H1 (cell line): ENCODE measurements around the gene CCDC24. TPM values are rescaled to one million over a fixed set of nuclear protein-coding genes. Genes with fewer than 3 reads are reported as not detected.

Experiments used
- CTCF ChIA-PET: fragments of 300-600 bp; sonication (Branson Sonifier 250); formaldehyde crosslinking; loops from one replicate; lab custom pipeline; 2021; ENCODE audit not compliant: partially characterized antibody; lab: Charles Lee
- POLR2A ChIA-PET: fragments of 300-600 bp; sonication (Branson Sonifier 250); formaldehyde crosslinking; loops from one replicate; lab custom pipeline; 2021; ENCODE audit warnings: inconsistent platforms; ENCODE audit not compliant: partially characterized antibody; lab: Charles Lee
- DNase-seq, 2 experiments: peaks; one replicate each; pipeline versions ENCODE4 v3.0.0 to v3.0.0-alpha.2; 2010 to 2022; ENCODE audit warnings: low spot score in 2 of 2, low read depth in 1 of 2, mixed read lengths in 1 of 2
- FAIRE-seq: peaks from 2 replicates; lab custom pipeline; 2011; peaks lifted over from hg19 to GRCh38; lab: Jason Lieb, UNC
- H2AFZ ChIP-seq: 2 replicates; pipeline ENCODE4 v1.8.1; 2012; ENCODE audit warnings: low read length, inconsistent platforms
- H2AK5ac ChIP-seq: 2 replicates; pipeline ENCODE4 v1.6.1; 2013; ENCODE audit warnings: low read depth, low read length
- H2BK120ac ChIP-seq: replicated peaks from 2 replicates; pipeline ENCODE3; 2013; ENCODE audit warnings: low read depth, low read length, inconsistent platforms
- H2BK12ac ChIP-seq: 2 replicates; pipeline ENCODE4 v1.6.1; 2013; ENCODE audit warnings: low read depth, low read length
- H2BK15ac ChIP-seq: 2 replicates; pipeline ENCODE4 v1.6.1; 2013; ENCODE audit warnings: low read length
- H2BK20ac ChIP-seq: 2 replicates; pipeline ENCODE4 v1.6.1; 2013; ENCODE audit warnings: low read length
- H2BK5ac ChIP-seq: 2 replicates; pipeline ENCODE4 v1.6.1; 2013; ENCODE audit warnings: low read depth, low read length
- H3K14ac ChIP-seq: 2 replicates; pipeline ENCODE4 v1.6.1; 2013; ENCODE audit warnings: inconsistent platforms; ENCODE audit not compliant: insufficient read length
- H3K18ac ChIP-seq: 2 replicates; pipeline ENCODE4 v1.6.1; 2013; ENCODE audit warnings: low read length; ENCODE audit errors: extremely low read depth
- H3K23ac ChIP-seq: 2 replicates; pipeline ENCODE4 v1.6.1; 2013; ENCODE audit warnings: inconsistent platforms; ENCODE audit not compliant: insufficient read length
- H3K23me2 ChIP-seq: 2 replicates; pipeline ENCODE4 v1.6.1; 2013; ENCODE audit warnings: low read depth, low read length
- H3K27ac ChIP-seq: 2 replicates; pipeline ENCODE4 v1.6.1; 2011; ENCODE audit warnings: low read depth, low read length, inconsistent platforms
- H3K27me3 ChIP-seq, 4 experiments: replicated peaks in 1 of 4; 1 replicate in 1 of 4; 2 replicates in 3 of 4; pipeline versions ENCODE4 v1.6.1 to v1.8.1; 2011 to 2013; ENCODE audit warnings: low read length in 3 of 4, mild to moderate bottlenecking in 3 of 4, inconsistent platforms in 2 of 4, mixed read lengths in 2 of 4, moderate library complexity in 1 of 4; ENCODE audit not compliant: control insufficient read depth in 3 of 4, insufficient read depth in 3 of 4; ENCODE audit errors: extremely low read depth in 1 of 4
- H3K36me3 ChIP-seq, 4 experiments: 2 replicates each; pipeline versions ENCODE4 v1.6.1 to v1.8.1; 2011 to 2013; ENCODE audit warnings: mild to moderate bottlenecking in 4 of 4, low read length in 3 of 4, moderate library complexity in 2 of 4, control low read depth in 1 of 4, inconsistent platforms in 1 of 4; ENCODE audit not compliant: insufficient read depth in 4 of 4, control insufficient read depth in 2 of 4
- H3K4ac ChIP-seq: replicated peaks from 2 replicates; pipeline ENCODE3; 2013; ENCODE audit warnings: low read length, low read depth, mixed read lengths, inconsistent platforms; ENCODE audit not compliant: insufficient read length
- H3K4me1 ChIP-seq, 4 experiments: replicated peaks in 1 of 4; 1 replicate in 1 of 4; 2 replicates in 3 of 4; pipeline versions ENCODE4 v1.6.1 to v1.8.1; 2011 to 2013; ENCODE audit warnings: low read length in 3 of 4, inconsistent platforms in 2 of 4, mixed read lengths in 1 of 4; ENCODE audit not compliant: insufficient read depth in 4 of 4, control insufficient read depth in 3 of 4
- H3K4me2 ChIP-seq, 2 experiments: 2 replicates each; pipeline versions ENCODE4 v1.6.1 to v1.8.1; 2011 to 2013; ENCODE audit warnings: low read depth in 2 of 2, low read length in 2 of 2, control low read depth in 1 of 2, inconsistent platforms in 1 of 2, mild to moderate bottlenecking in 1 of 2; ENCODE audit not compliant: insufficient read depth in 1 of 2
- H3K4me3 ChIP-seq, 4 experiments: fragments of 200-600, 300-600 bp in 1 of 4; sonication (generic), shearing (Covaris generic), sonication (Bioruptor Twin) in 1 of 4; 2 replicates each; pipeline versions ENCODE4 v1.5.1 to v1.8.1; 2011 to 2016; ENCODE audit warnings: low read length in 4 of 4, low read depth in 3 of 4, control low read depth in 2 of 4, inconsistent platforms in 2 of 4, mild to moderate bottlenecking in 2 of 4, mixed read lengths in 1 of 4, moderate library complexity in 1 of 4; ENCODE audit not compliant: insufficient read depth in 2 of 4; ENCODE audit errors: extremely low read depth in 1 of 4
- H3K56ac ChIP-seq: replicated peaks from 2 replicates; pipeline ENCODE3; 2013; ENCODE audit warnings: low read depth, mild to moderate bottlenecking, mixed read lengths, low read length, inconsistent platforms; ENCODE audit not compliant: insufficient read length
- H3K79me1 ChIP-seq: 2 replicates; pipeline ENCODE4 v1.6.1; 2013; ENCODE audit warnings: low read depth, low read length, control low read depth
- H3K79me2 ChIP-seq, 2 experiments: 2 replicates each; pipeline versions ENCODE4 v1.6.1 to v1.8.1; 2012 to 2013; ENCODE audit warnings: low read length in 2 of 2, mild to moderate bottlenecking in 2 of 2, inconsistent platforms in 1 of 2; ENCODE audit not compliant: insufficient read depth in 2 of 2, control insufficient read depth in 1 of 2
- H3K9ac ChIP-seq, 4 experiments: replicated peaks in 1 of 4; 1 replicate in 1 of 4; 2 replicates in 3 of 4; pipeline versions ENCODE4 v1.6.1 to v1.8.1; 2011 to 2013; ENCODE audit warnings: low read depth in 3 of 4, low read length in 3 of 4, control low read depth in 2 of 4, mild to moderate bottlenecking in 2 of 4, moderate library complexity in 2 of 4, inconsistent platforms in 1 of 4; ENCODE audit errors: extremely low read depth in 1 of 4
- H3K9me3 ChIP-seq, 2 experiments: 2 replicates each; pipeline versions ENCODE4 v1.6.1 to v1.8.1; 2012 to 2013; ENCODE audit warnings: mild to moderate bottlenecking in 2 of 2, moderate library complexity in 2 of 2, control low read depth in 1 of 2, inconsistent platforms in 1 of 2, low read depth in 1 of 2, low read length in 1 of 2, mixed read lengths in 1 of 2; ENCODE audit not compliant: insufficient read depth in 2 of 2
- H4K20me1 ChIP-seq, 2 experiments: replicated peaks in 1 of 2; 2 replicates each; pipeline versions ENCODE3 to v1.8.1; 2011 to 2013; ENCODE audit warnings: inconsistent platforms in 2 of 2, low read length in 2 of 2, mild to moderate bottlenecking in 1 of 2; ENCODE audit not compliant: insufficient read depth in 2 of 2, control insufficient read depth in 1 of 2
- H4K5ac ChIP-seq: 2 replicates; pipeline ENCODE4 v1.6.1; 2013; ENCODE audit warnings: low read length, low read depth, mixed read lengths, inconsistent platforms; ENCODE audit not compliant: insufficient read length
- H4K8ac ChIP-seq: 2 replicates; pipeline ENCODE4 v1.8.0; 2013; ENCODE audit warnings: mild to moderate bottlenecking, moderate library complexity, low read length, inconsistent platforms; ENCODE audit not compliant: insufficient read depth; ENCODE audit errors: extremely low read depth
- H4K91ac ChIP-seq: replicated peaks from 2 replicates; pipeline ENCODE3; 2013; ENCODE audit warnings: low read length, mixed read lengths, inconsistent platforms; ENCODE audit not compliant: insufficient read length
- BACH1 ChIP-seq: IDR thresholded peaks from 2 replicates; pipeline ENCODE4 v1.6.1; 2012; ENCODE audit warnings: low read length, improper control_type of control experiment
- BCL11A ChIP-seq, 2 experiments: IDR thresholded peaks; one replicate each; pipeline ENCODE4 v1.6.1; 2011; ENCODE audit warnings: low read depth in 2 of 2, low read length in 2 of 2, mild to moderate bottlenecking in 2 of 2
- CHD1 ChIP-seq: IDR thresholded peaks from 2 replicates; pipeline ENCODE4 v1.6.1; 2012; ENCODE audit warnings: low read depth, low read length, improper control_type of control experiment
- CREB1 ChIP-seq: IDR thresholded peaks from 2 replicates; pipeline ENCODE4 v1.6.1; 2012; ENCODE audit warnings: inconsistent platforms
- JUN ChIP-seq: IDR thresholded peaks from 2 replicates; pipeline ENCODE4 v1.6.1; 2011; ENCODE audit warnings: low read depth, mild to moderate bottlenecking, improper control_type of control experiment, low read length
- JUND ChIP-seq: IDR thresholded peaks from 2 replicates; pipeline ENCODE4 v1.6.1; 2011; ENCODE audit warnings: mild to moderate bottlenecking, improper control_type of control experiment, low read length
- RBBP5 ChIP-seq: IDR thresholded peaks from 2 replicates; pipeline ENCODE4 v1.7.1; 2012; ENCODE audit warnings: low read depth, mild to moderate bottlenecking, inconsistent platforms, low read length, moderate library complexity, borderline replicate concordance
- SP1 ChIP-seq: IDR thresholded peaks from 2 replicates; pipeline ENCODE4 v1.6.1; 2011; ENCODE audit warnings: low read depth, low read length
- SUZ12 ChIP-seq: fragments of 200-600 bp; sonication (generic); IDR thresholded peaks from 2 replicates; pipeline ENCODE4 v1.6.1; 2012; ENCODE audit warnings: mild to moderate bottlenecking, inconsistent platforms, low read length, moderate library complexity, mixed read lengths
- TAF7 ChIP-seq: optimal IDR thresholded peaks from 2 replicates; pipeline ENCODE3; 2011; ENCODE audit warnings: low read depth, mild to moderate bottlenecking, inconsistent platforms, low read length, moderate library complexity, borderline replicate concordance
- TCF12 ChIP-seq: IDR thresholded peaks from 2 replicates; pipeline ENCODE4 v1.6.1; 2011; ENCODE audit warnings: low read depth, mild to moderate bottlenecking, low read length
- WGBS, 2 experiments: shearing (Covaris generic) in 1 of 2; methylation state at CpG; one replicate each; pipeline versions ENCODE4 v1.1.6 to v1.1.7; 2013 to 2015; ENCODE audit warnings: low lambda C conversion rate in 2 of 2, mixed read lengths in 2 of 2, inconsistent platforms in 1 of 2, low coverage in 1 of 2, missing lambda C conversion rate in 1 of 2; ENCODE audit not compliant: insufficient replicate concordance in 2 of 2, insufficient coverage in 1 of 2, insufficient read length in 1 of 2; ENCODE audit errors: extremely low coverage in 1 of 2, missing lambda C conversion rate in 1 of 2; 5-methylcytosine and 5-hydroxymethylcytosine counted together
- polyA plus RNA-seq, 7 experiments: library from polyadenylated mRNA; depleted of rRNA in 3 of 7; stranded (reverse) in 5 of 7; unstranded in 2 of 7; fragments of >200 nt in 5 of 7; fragments of 200-250 nt in 2 of 7; gene quantifications; 1 replicate in 5 of 7; 2 replicates in 1 of 7; 4 replicates in 1 of 7; pipeline versions ENCODE4 v1.2.1 to v1.2.3, GENCODE V29; 2011 to 2013; ENCODE audit warnings: missing spikeins in 2 of 7, mixed read lengths in 2 of 7
- total RNA-seq: library from RNA; stranded (reverse); fragmentation: NEBNext Ultra II Directional; extraction: Animal tissue kit (Norgen Biotek cat#: 25700); gene quantifications from 2 replicates; pipeline ENCODE4 v1.2.1, GENCODE V29; 2021

The CCDC24 gene
- total and polyA plus RNA-seq, 2 of the 8 experiments (the other 6 are each of a cell fraction or from before 2014, with no cell fraction given), result 11.2 to 11.4 TPM

GRCh38 chr1:43998000-43998378 lies 6.6 kb downstream of the CCDC24 start:
- no peak overlapping the region for H3K9ac ChIP-seq
- H2BK20ac ChIP-seq, result no peak overlapping the region
- FAIRE-seq (no peak), DNase-seq (no peak)
- H2BK120ac ChIP-seq, result no peak overlapping the region
- H2BK5ac ChIP-seq, result no peak overlapping the region
- no peak overlapping the region for H2AK5ac ChIP-seq
- no peaks in the 10 kb centered on the region for H3K9me3 ChIP-seq
- no peak overlapping the region for H4K5ac ChIP-seq
- no peak overlapping the region for H3K27ac ChIP-seq
- H2BK12ac ChIP-seq, result no peak overlapping the region
- H3K4me1 ChIP-seq, result no peaks in the 10 kb centered on the region; a peak in 1 of 7 replicates
- no peaks in the 10 kb centered on the region for H3K27me3 ChIP-seq
- H3K23ac ChIP-seq, result no peak overlapping the region
- TF ChIP-seq BACH1 (no peak), SP1 (no peak), CREB1 (no peak), CHD1 (no peak), JUND (no peak), TCF12 (no peak), TAF7 (no peak), JUN (no peak), RBBP5 (no peak), SUZ12 (no peak), BCL11A (IDR thresholded peaks at IDR 0.05; ENCODE audit: low read depth in 2 of 2, low read length in 2 of 2) (no peak)
- POLR2A ChIA-PET, result interaction anchor here (1.0 to 27.1 kb wide), 4 partner anchors 18 to 51 kb away, joined by 3 to 544 read pairs (median 4); partner anchors contain the start of gene SLC6A9
- H3K4me3 ChIP-seq, result no peak overlapping the region
- no peak overlapping the region for H4K91ac ChIP-seq
- no peak overlapping the region for H3K56ac ChIP-seq
- CTCF ChIA-PET, result interaction anchor here (0.9 to 21.8 kb wide), 5 partner anchors 8 to 49 kb away, joined by 3 to 478 read pairs (median 5); no protein-coding TSS in a partner anchor
- no peaks in the 10 kb centered on the region for H3K23me2 ChIP-seq
- WGBS, 2 experiments, result 91% methylated on average over 11 of the region's 11 CpGs; no CpG with 5 or more reads in 1 of the 2 experiments
- H3K4ac ChIP-seq, result no peak overlapping the region
- no peak overlapping the region for H4K8ac ChIP-seq
- no peak overlapping the region for H2AFZ ChIP-seq
- no peak overlapping the region for H2BK15ac ChIP-seq
- H4K20me1 ChIP-seq, result peaks cover 2 to 4% of the 10 kb centered on the region in 2 experiments
- H3K79me1 ChIP-seq, result no peaks in the 10 kb centered on the region
- no peak overlapping the region for H3K14ac ChIP-seq
- no peak overlapping the region for H3K18ac ChIP-seq
- H3K36me3 ChIP-seq, result peaks cover 0 to 11% (median 8%) of the 10 kb centered on the region in 4 experiments; a peak in 5 of 8 replicates
- H3K79me2 ChIP-seq, result no peaks in the 10 kb centered on the region
- H3K4me2 ChIP-seq, result no peak overlapping the region
